Activated CD8-positive, alpha-beta memory T cell treated with anti-CD3 and anti-CD28 coated beads for 4 hours (primary cell): Measurements from ENCODE around the gene GRM1.

ENCODE experiments used
- DNase-seq, 2 donors: peaks; one replicate each; pipeline ENCODE4 v3.0.0-alpha.2; 2020; ENCODE audit warnings: low read depth in 2 of 2

The GRM1 gene

GRCh38 chr6:146364816-146365594, 336.1 kb downstream of the GRM1 start:
- DNase-seq = no peak

GRCh38 chr6:146367061-146367460, 338.2 kb downstream of the GRM1 start:
- DNase-seq = no peak

GRCh38 chr6:146369866-146370265, 341.0 kb downstream of the GRM1 start:
- no peak for DNase-seq

GRCh38 chr6:146381486-146381885, 352.6 kb downstream of the GRM1 start:
- DNase-seq = no peak

GRCh38 chr6:146388736-146389364, 360.0 kb downstream of the GRM1 start:
- no peak for DNase-seq

GRCh38 chr6:146389740-146390139, 360.9 kb downstream of the GRM1 start:
- DNase-seq = no peak

GRCh38 chr6:146397638-146398037, 368.8 kb downstream of the GRM1 start:
- DNase-seq = no peak

GRCh38 chr6:146402476-146402875, 373.6 kb downstream of the GRM1 start:
- DNase-seq = no peak

- no peak for DNase-seq
Measured at GRCh38 chr6:146408583-146408982, 379.7 kb downstream of the GRM1 start.

GRCh38 chr6:146410851-146411595, 382.2 kb downstream of the GRM1 start:
- DNase-seq = no peak

GRCh38 chr6:146419576-146419975, 390.7 kb downstream of the GRM1 start:
- DNase-seq = no peak

- DNase-seq = no peak
Measured at GRCh38 chr6:146420255-146420654, 391.4 kb downstream of the GRM1 start.

- DNase-seq = no peak
Measured at GRCh38 chr6:146422789-146423375, 394.0 kb downstream of the GRM1 start.

GRCh38 chr6:146423452-146423851, 394.6 kb downstream of the GRM1 start:
- no peak for DNase-seq

GRCh38 chr6:146426516-146426915, 397.7 kb downstream of the GRM1 start:
- DNase-seq = no peak

- no peak for DNase-seq
Measured at GRCh38 chr6:146429831-146430230, 401.0 kb downstream of the GRM1 start.

- no peak for DNase-seq
Measured at GRCh38 chr6:146433881-146434731, 405.2 kb downstream of the GRM1 start.

GRCh38 chr6:146434732-146435390, 406.0 kb downstream of the GRM1 start:
- no peak for DNase-seq

GRCh38 chr6:146441907-146442306, 413.0 kb downstream of the GRM1 start:
- DNase-seq = no peak

GRCh38 chr6:146444189-146444588, 415.3 kb downstream of the GRM1 start:
- no peak for DNase-seq

GRCh38 chr6:146445233-146445632, 416.4 kb downstream of the GRM1 start:
- DNase-seq = no peak
